PC-3 (cell line): ENCODE measurements around the gene CES5A. TPM values are rescaled to one million over a fixed set of nuclear protein-coding genes. Genes with fewer than 3 reads are reported as not detected.

Experiments used
- ATAC-seq: fragments of 200-7000 bp; cut with Tn5 transposase; 2 replicates; pipeline ENCODE4 v1.9.1; 2020; ENCODE audit warnings: mild to moderate bottlenecking, moderate library complexity
- BruUV-seq: library from RNA; stranded (reverse); fragments of 400-500 nt; replicated peaks from 2 replicates; lab custom pipeline; 2021; lab: Mats Ljungman, UMichigan
- CTCF ChIA-PET: fragments of 300-600 bp; sonication (Branson Sonifier 250); formaldehyde crosslinking; loops from one replicate; lab custom pipeline; 2022; ENCODE audit warnings: antibody characterized with exemption; lab: Charles Lee
- POLR2A ChIA-PET: fragments of 300-600 bp; sonication (Branson Sonifier 250); formaldehyde crosslinking; loops from one replicate; lab custom pipeline; 2022; ENCODE audit warnings: antibody characterized with exemption; ENCODE audit not compliant: unreplicated experiment; lab: Charles Lee
- DNase-seq: peaks from one replicate; pipeline ENCODE4 v3.0.0-alpha.2; 2015
- H2AFZ ChIP-seq: fragments of 300-600 bp; sonication (generic); 2 replicates; pipeline ENCODE4 v1.6.0; 2016; ENCODE audit warnings: antibody characterized with exemption, low read length
- H3F3A ChIP-seq: fragments of 300-600 bp; sonication (generic); one replicate; pipeline ENCODE4 v1.6.0; 2017; ENCODE audit warnings: antibody characterized with exemption, low read length, control low read depth, mild to moderate bottlenecking; ENCODE audit not compliant: unreplicated experiment
- H3K27ac ChIP-seq: fragments of 300-600 bp; sonication (generic); 2 replicates; pipeline ENCODE4 v1.5.1; 2016; ENCODE audit warnings: mild to moderate bottlenecking, low read length
- H3K27me3 ChIP-seq: fragments of 300-600 bp; sonication (generic); 2 replicates; pipeline ENCODE4 v1.6.1; 2016; ENCODE audit warnings: low read length, mixed read lengths
- H3K36me3 ChIP-seq: fragments of 300-600 bp; sonication (generic); 2 replicates; pipeline ENCODE4 v1.6.1; 2016; ENCODE audit warnings: low read depth, mixed run types, low read length, mixed read lengths
- H3K4me1 ChIP-seq: fragments of 300-600 bp; sonication (generic); 2 replicates; pipeline ENCODE4 v1.5.1; 2016; ENCODE audit warnings: low read length; ENCODE audit not compliant: insufficient read depth
- H3K4me2 ChIP-seq: fragments of 300-600 bp; sonication (generic); 2 replicates; pipeline ENCODE4 v1.6.0; 2016; ENCODE audit warnings: low read length
- H3K4me3 ChIP-seq: fragments of 300-600 bp; sonication (generic); 2 replicates; pipeline ENCODE4 v1.5.1; 2016; ENCODE audit warnings: mild to moderate bottlenecking, low read length, mixed read lengths
- H3K79me2 ChIP-seq: fragments of 300-600 bp; sonication (generic); 2 replicates; pipeline ENCODE4 v1.6.1; 2017; ENCODE audit warnings: low read length, mixed read lengths
- H3K9ac ChIP-seq: fragments of 300-600 bp; sonication (generic); 2 replicates; pipeline ENCODE4 v1.6.0; 2016; ENCODE audit warnings: mild to moderate bottlenecking, low read length
- H3K9me2 ChIP-seq: fragments of 300-600 bp; sonication (generic); replicated peaks from 2 replicates; pipeline ENCODE4 v1.6.1; 2016; ENCODE audit warnings: mixed run types, low read length, mixed read lengths
- H3K9me3 ChIP-seq: fragments of 300-600 bp; sonication (generic); 2 replicates; pipeline ENCODE4 v1.6.1; 2016; ENCODE audit warnings: low read length, mixed read lengths
- H4K20me1 ChIP-seq: fragments of 300-600 bp; sonication (generic); 2 replicates; pipeline ENCODE4 v1.6.1; 2016; ENCODE audit warnings: low read length, mixed read lengths
- EZH2 ChIP-seq: fragments of 300-600 bp; sonication (generic); IDR thresholded peaks from one replicate; pipeline ENCODE4 v1.6.1; 2017; ENCODE audit warnings: antibody characterized with exemption, mild to moderate bottlenecking, low read length; ENCODE audit not compliant: unreplicated experiment
- EZH2phosphoT487 ChIP-seq: fragments of 300-600 bp; sonication (generic); IDR thresholded peaks from 2 replicates; pipeline ENCODE4 v1.6.1; 2018; ENCODE audit warnings: mild to moderate bottlenecking, antibody characterized with exemption, low read length, borderline replicate concordance
- intact Hi-C: fragments of 100-400 bp; cut with micrococcal nuclease; formaldehyde crosslinking; loops from 2 replicates; pipeline ENCODE4 v1.9.0; 2023
- total RNA-seq: library from RNA; depleted of rRNA; stranded (reverse); fragments of >200 nt; gene quantifications from 2 replicates; pipeline ENCODE4 v1.2.3, GENCODE V29; 2014
- TF ChIP-seq, protein P1 (sequence below): fragments of 300-600 bp; sonication (generic); conservative IDR thresholded peaks from 2 replicates; pipeline ENCODE4 v1.5.1; 2017; ENCODE audit warnings: antibody characterized with exemption, low read depth, mild to moderate bottlenecking, low read length

CES5A gene
- total RNA-seq, 1 experiment from 2014 or later = not detected

DNA sequence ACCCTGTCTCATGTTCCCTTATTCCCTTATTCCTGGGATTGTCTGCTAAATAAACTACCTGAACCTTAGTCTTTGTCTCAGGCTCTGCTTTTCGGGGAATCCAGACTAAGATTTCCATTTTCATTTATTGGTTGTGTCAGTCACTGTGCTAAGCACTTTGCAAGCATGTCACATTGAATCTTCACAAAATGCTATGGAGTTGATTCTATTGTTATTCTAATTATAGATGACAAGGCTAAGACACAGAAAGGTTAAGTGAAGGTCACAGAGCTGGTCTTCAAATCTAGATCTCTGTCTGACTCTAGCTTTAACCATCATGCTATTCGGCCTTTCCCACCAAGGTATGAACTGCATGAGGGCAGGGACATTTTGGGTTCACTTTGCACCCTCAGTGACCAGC lies 13.4 kb upstream of the CES5A start:
- ChIA-PET POLR2A (interaction anchor here (1.0 kb wide), 1 partner anchor 13 kb away, joined by 3 read pairs; no protein-coding TSS in a partner anchor), CTCF (no interaction called here)
- H3K27ac ChIP-seq = no peak overlapping the region
- no peaks in the 10 kb centered on the region for H3K9me2 ChIP-seq
- no peak overlapping the region for H3K4me2 ChIP-seq
- no peaks in the 10 kb centered on the region for H3F3A ChIP-seq
- TF ChIP-seq, protein P1, sequence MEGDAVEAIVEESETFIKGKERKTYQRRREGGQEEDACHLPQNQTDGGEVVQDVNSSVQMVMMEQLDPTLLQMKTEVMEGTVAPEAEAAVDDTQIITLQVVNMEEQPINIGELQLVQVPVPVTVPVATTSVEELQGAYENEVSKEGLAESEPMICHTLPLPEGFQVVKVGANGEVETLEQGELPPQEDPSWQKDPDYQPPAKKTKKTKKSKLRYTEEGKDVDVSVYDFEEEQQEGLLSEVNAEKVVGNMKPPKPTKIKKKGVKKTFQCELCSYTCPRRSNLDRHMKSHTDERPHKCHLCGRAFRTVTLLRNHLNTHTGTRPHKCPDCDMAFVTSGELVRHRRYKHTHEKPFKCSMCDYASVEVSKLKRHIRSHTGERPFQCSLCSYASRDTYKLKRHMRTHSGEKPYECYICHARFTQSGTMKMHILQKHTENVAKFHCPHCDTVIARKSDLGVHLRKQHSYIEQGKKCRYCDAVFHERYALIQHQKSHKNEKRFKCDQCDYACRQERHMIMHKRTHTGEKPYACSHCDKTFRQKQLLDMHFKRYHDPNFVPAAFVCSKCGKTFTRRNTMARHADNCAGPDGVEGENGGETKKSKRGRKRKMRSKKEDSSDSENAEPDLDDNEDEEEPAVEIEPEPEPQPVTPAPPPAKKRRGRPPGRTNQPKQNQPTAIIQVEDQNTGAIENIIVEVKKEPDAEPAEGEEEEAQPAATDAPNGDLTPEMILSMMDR = no peak
- no peak for TF ChIP-seq EZH2
- TF ChIP-seq EZH2phosphoT487 = no peak
- H2AFZ ChIP-seq = no peak overlapping the region
- H4K20me1 ChIP-seq = no peaks in the 10 kb centered on the region
- no peaks in the 10 kb centered on the region for H3K79me2 ChIP-seq
- H3K9me3 ChIP-seq = no peaks in the 10 kb centered on the region; the same call in 1 of the 2 replicates
- H3K36me3 ChIP-seq = no peaks in the 10 kb centered on the region
- H3K9ac ChIP-seq = no peak overlapping the region
- H3K4me1 ChIP-seq = no peaks in the 10 kb centered on the region
- no TSS peak for BruUV-seq
- H3K4me3 ChIP-seq = no peak overlapping the region
- intact Hi-C loops = no loop called here
- H3K27me3 ChIP-seq = no peaks in the 10 kb centered on the region
- ATAC-seq (no peak), DNase-seq (no peak)

DNA sequence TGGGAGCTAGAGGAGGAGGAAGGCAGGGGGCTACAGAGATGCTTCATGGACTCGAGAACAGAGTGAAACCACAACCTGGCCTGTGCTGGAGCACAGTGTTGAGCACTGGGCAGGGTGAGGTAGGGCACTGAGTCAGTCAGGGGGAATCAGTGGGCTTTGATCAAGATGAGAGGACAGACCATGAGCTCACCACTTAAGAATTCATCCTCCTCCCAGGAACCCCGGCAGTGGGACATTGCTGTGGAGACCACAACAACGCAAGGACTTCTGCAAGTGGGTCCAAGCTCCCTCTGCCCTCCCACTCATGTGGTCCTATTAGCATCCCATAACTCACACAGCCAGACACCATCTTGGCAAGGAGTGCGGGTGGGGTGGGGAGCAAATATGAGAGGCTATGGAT lies 1.7 kb upstream of the CES5A start:
- DNase-seq = no peak
- Histone ChIP-seq H3K4me2 (no peak overlapping the region), H3K4me3 (no peak overlapping the region), H3K4me1 (no peaks in the 10 kb centered on the region), H4K20me1 (no peaks in the 10 kb centered on the region), H3K36me3 (no peaks in the 10 kb centered on the region), H3F3A (no peaks in the 10 kb centered on the region), H3K9me3 (no peaks in the 10 kb centered on the region), H3K9me2 (no peaks in the 10 kb centered on the region), H3K79me2 (no peaks in the 10 kb centered on the region), H3K27me3 (0 out of 2 replicates have a peak, but pooled peaks cover 3% of the 10 kb centered on the region), H3K9ac (no peak overlapping the region), H3K27ac (no peak overlapping the region), H2AFZ (no peak overlapping the region)
- BruUV-seq = no TSS peak
- ChIA-PET CTCF (no interaction called here), POLR2A (no interaction called here)
- no peak for ATAC-seq
- TF ChIP-seq EZH2 (no peak), EZH2phosphoT487 (no peak)
- TF ChIP-seq, protein P1 = no peak
- intact Hi-C loops = no loop called here

DNA sequence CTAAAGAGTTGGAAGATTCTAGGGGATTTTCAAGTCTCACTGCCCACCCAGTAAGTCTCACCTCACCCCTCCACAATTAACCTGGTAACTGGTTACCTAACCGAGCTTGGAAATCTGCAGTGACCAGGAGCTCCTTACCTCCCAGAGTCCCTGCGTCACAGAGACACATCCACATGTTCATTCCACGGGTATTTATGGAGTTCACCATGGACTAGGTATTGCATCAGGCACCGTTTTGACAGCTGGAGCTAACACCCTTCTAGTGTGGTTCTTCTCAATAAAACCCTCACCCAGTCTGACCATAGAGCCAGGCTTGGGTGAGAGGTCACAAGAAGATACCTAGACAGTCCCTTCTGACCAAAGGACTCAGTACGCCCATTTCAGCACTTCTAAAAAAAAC lies 2.1 kb downstream of the CES5A start:
- BruUV-seq = no TSS peak
- ChIA-PET CTCF (no interaction called here), POLR2A (no interaction called here)
- no peak overlapping the region for H3K27ac ChIP-seq
- no peak overlapping the region for H2AFZ ChIP-seq
- H3K79me2 ChIP-seq = no peaks in the 10 kb centered on the region
- H3K27me3 ChIP-seq = 0 out of 2 replicates have a peak, but pooled peaks cover 3% of the 10 kb centered on the region
- TF ChIP-seq EZH2phosphoT487 (no peak), EZH2 (no peak)
- TF ChIP-seq, protein P1 = no peak
- no peak for DNase-seq
- H3K4me1 ChIP-seq = no peaks in the 10 kb centered on the region
- no peak for ATAC-seq
- H3K4me3 ChIP-seq = no peak overlapping the region
- H3K9me2 ChIP-seq = no peaks in the 10 kb centered on the region
- H3K4me2 ChIP-seq = no peak overlapping the region
- H3K36me3 ChIP-seq = no peaks in the 10 kb centered on the region
- no peaks in the 10 kb centered on the region for H4K20me1 ChIP-seq
- intact Hi-C loops = no loop called here
- H3K9me3 ChIP-seq = no peaks in the 10 kb centered on the region
- H3K9ac ChIP-seq = no peak overlapping the region
- no peaks in the 10 kb centered on the region for H3F3A ChIP-seq
